Choroid plexus epithelial cell (primary cell): ENCODE data around the gene DPRX.

ENCODE experiments used
- DNase-seq: peaks from one replicate; pipeline ENCODE4 v3.0.0-alpha.2; 2010; ENCODE audit warnings: low read depth
- H3K4me3 ChIP-seq: 2 replicates; pipeline ENCODE4 v1.5.1; 2011; ENCODE audit warnings: low read depth, mild to moderate bottlenecking, control low read depth, low read length, moderate library complexity
- TF ChIP-seq, protein P1 (sequence below): conservative IDR thresholded peaks from 2 replicates; pipeline ENCODE4 v1.5.1; 2011; ENCODE audit warnings: low read depth, mild to moderate bottlenecking, control low read depth, inconsistent platforms, low read length, moderate library complexity

The DPRX gene

DNA sequence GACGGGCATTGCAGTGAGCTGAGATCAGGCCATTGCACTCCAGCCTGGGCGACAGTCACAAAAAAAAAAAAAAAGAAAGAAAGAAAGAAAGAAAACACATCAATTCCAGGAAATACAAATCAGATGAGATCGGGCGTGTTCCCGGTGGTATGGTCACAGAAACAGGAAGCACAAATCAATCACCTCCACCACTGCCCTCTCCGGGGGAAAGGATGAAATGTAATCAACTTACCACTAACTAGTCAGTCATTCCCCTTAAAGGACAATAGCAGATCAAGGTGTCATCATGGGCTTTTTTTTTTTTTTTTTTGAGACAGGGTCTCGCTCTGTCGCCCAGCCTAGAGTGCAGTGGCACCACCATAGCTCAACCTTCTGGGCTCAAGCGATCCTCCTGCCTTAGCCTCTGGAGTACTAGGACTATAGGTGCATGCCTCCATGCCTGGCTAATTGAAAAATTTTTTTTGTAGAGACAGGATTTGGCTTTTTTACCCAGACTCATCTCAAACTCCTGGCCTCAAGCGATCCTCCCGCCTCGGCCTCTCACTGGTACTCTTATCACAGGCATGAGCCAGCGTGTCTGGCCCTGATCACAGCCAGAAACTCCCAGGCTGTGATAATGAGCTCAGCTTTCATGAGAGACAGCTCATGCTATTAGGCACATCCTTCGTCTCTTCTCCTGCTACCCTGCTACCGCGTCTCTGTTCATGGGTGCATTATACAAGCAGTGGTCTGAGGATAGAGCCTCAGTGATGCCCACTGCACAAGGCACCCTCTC is 6.8 kb upstream of the DPRX start:
- H3K4me3 ChIP-seq, result no peak overlapping the region
- DNase-seq, result no peak
- TF ChIP-seq, protein P1, sequence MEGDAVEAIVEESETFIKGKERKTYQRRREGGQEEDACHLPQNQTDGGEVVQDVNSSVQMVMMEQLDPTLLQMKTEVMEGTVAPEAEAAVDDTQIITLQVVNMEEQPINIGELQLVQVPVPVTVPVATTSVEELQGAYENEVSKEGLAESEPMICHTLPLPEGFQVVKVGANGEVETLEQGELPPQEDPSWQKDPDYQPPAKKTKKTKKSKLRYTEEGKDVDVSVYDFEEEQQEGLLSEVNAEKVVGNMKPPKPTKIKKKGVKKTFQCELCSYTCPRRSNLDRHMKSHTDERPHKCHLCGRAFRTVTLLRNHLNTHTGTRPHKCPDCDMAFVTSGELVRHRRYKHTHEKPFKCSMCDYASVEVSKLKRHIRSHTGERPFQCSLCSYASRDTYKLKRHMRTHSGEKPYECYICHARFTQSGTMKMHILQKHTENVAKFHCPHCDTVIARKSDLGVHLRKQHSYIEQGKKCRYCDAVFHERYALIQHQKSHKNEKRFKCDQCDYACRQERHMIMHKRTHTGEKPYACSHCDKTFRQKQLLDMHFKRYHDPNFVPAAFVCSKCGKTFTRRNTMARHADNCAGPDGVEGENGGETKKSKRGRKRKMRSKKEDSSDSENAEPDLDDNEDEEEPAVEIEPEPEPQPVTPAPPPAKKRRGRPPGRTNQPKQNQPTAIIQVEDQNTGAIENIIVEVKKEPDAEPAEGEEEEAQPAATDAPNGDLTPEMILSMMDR, result no peak

GRCh38 chr19:53626486-53626885 is 5.3 kb upstream of the DPRX start:
- no peak for DNase-seq
- TF ChIP-seq, protein P1, result no peak
- no peak overlapping the region for H3K4me3 ChIP-seq

- DNase-seq, result no peak
- TF ChIP-seq, protein P1, result no peak
- H3K4me3 ChIP-seq, result no peak overlapping the region
Measured at GRCh38 chr19:53626976-53627375, 4.8 kb upstream of the DPRX start.

GRCh38 chr19:53634768-53635167 is 3.0 kb downstream of the DPRX start:
- no peak for DNase-seq
- H3K4me3 ChIP-seq, result no peak overlapping the region
- TF ChIP-seq, protein P1, result no peak

GRCh38 chr19:53639471-53639870 is 7.7 kb downstream of the DPRX start:
- DNase-seq, result no peak
- no peak overlapping the region for H3K4me3 ChIP-seq
- TF ChIP-seq, protein P1, result no peak

DNA sequence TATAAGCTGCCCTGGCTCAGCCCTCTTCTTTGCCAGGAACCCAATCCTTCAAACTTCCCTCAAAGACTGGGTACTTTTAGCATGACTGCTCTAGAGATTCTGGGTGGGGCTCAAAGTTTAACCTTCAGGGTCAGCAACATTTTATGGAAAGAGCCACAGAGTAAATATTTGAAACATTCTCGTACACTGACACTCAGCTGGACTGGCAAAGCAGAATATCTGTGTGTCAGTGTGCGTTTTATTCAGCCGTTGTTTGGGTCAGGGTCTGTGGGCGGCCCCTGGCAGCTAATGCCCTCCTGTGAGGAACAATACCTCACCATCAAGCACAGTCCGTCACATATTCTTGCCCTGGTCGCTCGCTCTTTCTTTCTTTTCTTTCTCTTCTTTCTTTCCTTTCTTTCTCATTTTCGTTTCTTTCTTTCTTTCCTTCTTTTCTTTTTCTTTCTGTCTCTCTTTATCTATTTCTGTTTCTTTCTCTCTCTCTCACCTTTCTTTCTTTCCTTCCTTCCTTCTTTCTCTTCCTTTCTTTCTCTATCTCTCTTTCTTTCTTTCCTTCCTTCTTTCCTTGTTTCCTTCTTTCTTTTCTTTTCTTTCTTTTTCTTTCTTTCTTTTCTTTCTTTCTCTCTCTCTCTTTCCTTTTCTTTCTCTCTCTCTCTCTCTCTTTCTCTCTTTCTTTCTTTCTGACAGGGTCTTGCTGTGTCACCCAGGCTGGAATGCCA is 10.7 kb downstream of the DPRX start:
- TF ChIP-seq, protein P1, result no peak
- no peak for DNase-seq
- no peak overlapping the region for H3K4me3 ChIP-seq
